GM12801 (cell line): ENCODE data around the gene ELF5.

Experiments
- CTCF ChIP-seq: IDR thresholded peaks from one replicate; pipeline ENCODE4 v1.5.1; 2011; ENCODE audit warnings: control low read depth; ENCODE audit not compliant: insufficient read length; ENCODE audit errors: extremely low read depth

The ELF5 gene

GRCh38 chr11:34548278-34548677 lies 34.7 kb upstream of the ELF5 start:
- no peak for TF ChIP-seq CTCF

- TF ChIP-seq CTCF: no peak
Measured at GRCh38 chr11:34546511-34547209, 33.1 kb upstream of the ELF5 start.

GRCh38 chr11:34542089-34542488 lies 28.5 kb upstream of the ELF5 start:
- TF ChIP-seq CTCF: no peak

GRCh38 chr11:34540870-34541269 lies 27.3 kb upstream of the ELF5 start:
- TF ChIP-seq CTCF: no peak

- TF ChIP-seq CTCF: no peak
Measured at GRCh38 chr11:34537636-34538035, 24.0 kb upstream of the ELF5 start.

GRCh38 chr11:34536056-34536455 lies 22.5 kb upstream of the ELF5 start:
- no peak for TF ChIP-seq CTCF

- no peak for TF ChIP-seq CTCF
Measured at GRCh38 chr11:34534826-34535225, 21.2 kb upstream of the ELF5 start.
